ENCODE results near the gene WSCD2. TPM values are rescaled to one million over a fixed set of nuclear protein-coding genes. Genes with fewer than 3 reads are reported as not detected.

Gene WSCD2
- polyA plus RNA-seq, 1 experiment: not detected

GRCh38 chr12:108296945-108297344 is 167.9 kb downstream of the WSCD2 start:
- ChIA-PET POLR2A (no interaction called here), CTCF (no interaction called here)
- no peak for TF ChIP-seq CTCF (IDR thresholded peaks at IDR 0.05; ENCODE audit: insufficient read depth, low read depth, low read length)
- no peak for DNase-seq (ENCODE audit: low read depth)
- no peaks in the 10 kb centered on the region for H3K36me3 ChIP-seq (ENCODE audit: control insufficient read depth, insufficient read depth, low read length)
- H3K27me3 ChIP-seq (ENCODE audit: control insufficient read depth, insufficient read depth, low read length): no peaks in the 10 kb centered on the region
- no peak overlapping the region for H3K4me3 ChIP-seq (ENCODE audit: low read depth, low read length)

GRCh38 chr12:108297424-108297823 is 168.3 kb downstream of the WSCD2 start:
- no peak for TF ChIP-seq CTCF (IDR thresholded peaks at IDR 0.05; ENCODE audit: insufficient read depth, low read depth, low read length)
- CTCF ChIA-PET: interaction anchor here (1.1 kb wide), 1 partner anchor 32 kb away, joined by 3 read pairs; no protein-coding TSS in a partner anchor
- no peak for DNase-seq (ENCODE audit: low read depth)
- H3K4me3 ChIP-seq (ENCODE audit: low read depth, low read length): no peak overlapping the region
- no peaks in the 10 kb centered on the region for H3K27me3 ChIP-seq (ENCODE audit: control insufficient read depth, insufficient read depth, low read length)
- POLR2A ChIA-PET: no interaction called here
- H3K36me3 ChIP-seq (ENCODE audit: control insufficient read depth, insufficient read depth, low read length): no peaks in the 10 kb centered on the region

GRCh38 chr12:108297895-108298760 is 169.0 kb downstream of the WSCD2 start:
- CTCF ChIA-PET: interaction anchor here (1.1 kb wide), 1 partner anchor 31 kb away, joined by 3 read pairs; no protein-coding TSS in a partner anchor
- TF ChIP-seq CTCF (IDR thresholded peaks at IDR 0.05; ENCODE audit: insufficient read depth, low read depth, low read length): no peak
- no peak for DNase-seq (ENCODE audit: low read depth)
- POLR2A ChIA-PET: no interaction called here
- no peaks in the 10 kb centered on the region for H3K36me3 ChIP-seq (ENCODE audit: control insufficient read depth, insufficient read depth, low read length)
- H3K4me3 ChIP-seq (ENCODE audit: low read depth, low read length): no peak overlapping the region
- H3K27me3 ChIP-seq (ENCODE audit: control insufficient read depth, insufficient read depth, low read length): no peaks in the 10 kb centered on the region

GRCh38 chr12:108298761-108299275 is 169.7 kb downstream of the WSCD2 start:
- ChIA-PET CTCF (interaction anchor here (0.8 to 1.1 kb wide), 2 partner anchors 30 to 79 kb away, joined by 3 read pairs; no protein-coding TSS in a partner anchor), POLR2A (no interaction called here)
- H3K27me3 ChIP-seq (ENCODE audit: control insufficient read depth, insufficient read depth, low read length): peaks cover 4% of the 10 kb centered on the region
- TF ChIP-seq CTCF (IDR thresholded peaks at IDR 0.05; ENCODE audit: insufficient read depth, low read depth, low read length): no peak
- DNase-seq (ENCODE audit: low read depth): no peak
- no peak overlapping the region for H3K4me3 ChIP-seq (ENCODE audit: low read depth, low read length)
- no peaks in the 10 kb centered on the region for H3K36me3 ChIP-seq (ENCODE audit: control insufficient read depth, insufficient read depth, low read length)

GRCh38 chr12:108299516-108299915 is 170.4 kb downstream of the WSCD2 start:
- no peak overlapping the region for H3K4me3 ChIP-seq (ENCODE audit: low read depth, low read length)
- ChIA-PET CTCF (interaction anchor here (0.8 kb wide), 1 partner anchor 80 kb away, joined by 3 read pairs; no protein-coding TSS in a partner anchor), POLR2A (no interaction called here)
- peaks cover 6% of the 10 kb centered on the region for H3K27me3 ChIP-seq (ENCODE audit: control insufficient read depth, insufficient read depth, low read length)
- no peak for DNase-seq (ENCODE audit: low read depth)
- H3K36me3 ChIP-seq (ENCODE audit: control insufficient read depth, insufficient read depth, low read length): no peaks in the 10 kb centered on the region
- no peak for TF ChIP-seq CTCF (IDR thresholded peaks at IDR 0.05; ENCODE audit: insufficient read depth, low read depth, low read length)
